ENCODE data around the gene EFHC1.

The EFHC1 gene

GRCh38 chr6:52560462-52560861, 140.3 kb downstream of the EFHC1 start:
- DNase-seq: no peak

- no peak for DNase-seq
These were observed 142.8 kb downstream of the EFHC1 start for GRCh38 chr6:52562911-52563310.

- no peak for DNase-seq
These were observed 144.7 kb downstream of the EFHC1 start for GRCh38 chr6:52564856-52565255.

- no peak for DNase-seq
These were observed 146.1 kb downstream of the EFHC1 start for GRCh38 chr6:52566201-52566600.

GRCh38 chr6:52566853-52567279, 146.7 kb downstream of the EFHC1 start:
- DNase-seq: no peak

- DNase-seq: no peak
These were observed 148.2 kb downstream of the EFHC1 start for GRCh38 chr6:52568320-52568719.

- DNase-seq: no peak
These were observed 150.2 kb downstream of the EFHC1 start for GRCh38 chr6:52570291-52570700.

GRCh38 chr6:52571099-52571755, 151.1 kb downstream of the EFHC1 start:
- DNase-seq: no peak

GRCh38 chr6:52572536-52572935, 152.4 kb downstream of the EFHC1 start:
- no peak for DNase-seq

- no peak for DNase-seq
These were observed 153.2 kb downstream of the EFHC1 start for GRCh38 chr6:52573295-52573694.
